NCI-H187 (cell line): ENCODE results near the gene MLLT6.

Source experiments
- DNase-seq, 2 experiments: peaks; one replicate each; lab custom pipeline; 2025; lab: John Stamatoyannopoulos, UW

The MLLT6 gene

GRCh38 chr17:38742411-38743308, 37.6 kb downstream of the MLLT6 start:
- DNase-seq, result no peak

- no peak for DNase-seq
Observed at GRCh38 chr17:38743556-38744171, 38.6 kb downstream of the MLLT6 start.

- DNase-seq, result peak; percentile 86 to 88
Observed at GRCh38 chr17:38745545-38745944, 40.5 kb downstream of the MLLT6 start.

- DNase-seq, result no peak
Observed at GRCh38 chr17:38746004-38746848, 41.2 kb downstream of the MLLT6 start.

GRCh38 chr17:38746849-38747462, 41.9 kb downstream of the MLLT6 start:
- no peak for DNase-seq

GRCh38 chr17:38747463-38748148, 42.5 kb downstream of the MLLT6 start:
- no peak for DNase-seq

GRCh38 chr17:38748149-38748891, 43.2 kb downstream of the MLLT6 start, which contains the start of gene PCGF2:
PCGF2 (minus strand) TSS chr17:38748336; CDS start chr17:38740402, 7,934 bp downstream.
- peak; percentile 88 to 89 for DNase-seq

GRCh38 chr17:38748892-38749222, 43.8 kb downstream of the MLLT6 start:
- no peak for DNase-seq

GRCh38 chr17:38749223-38750043, 44.4 kb downstream of the MLLT6 start:
- DNase-seq, result no peak

- no peak for DNase-seq
Observed at GRCh38 chr17:38750044-38750311, 44.9 kb downstream of the MLLT6 start.

- DNase-seq, result no peak
Observed at GRCh38 chr17:38750312-38751121, 45.4 kb downstream of the MLLT6 start.

- no peak for DNase-seq
Observed at GRCh38 chr17:38751144-38751807, 46.2 kb downstream of the MLLT6 start.

GRCh38 chr17:38751808-38752307, 46.8 kb downstream of the MLLT6 start:
- peak; percentile 78 to 80 for DNase-seq

- peak; percentile 92 to 99 for DNase-seq
Observed at GRCh38 chr17:38752308-38753070, 47.4 kb downstream of the MLLT6 start, which contains the start of gene PSMB3. PSMB3 (plus strand) TSS chr17:38752741; CDS start chr17:38752827, 86 bp downstream.

GRCh38 chr17:38753071-38753506, 48.0 kb downstream of the MLLT6 start:
- no peak for DNase-seq

GRCh38 chr17:38761612-38762011, 56.5 kb downstream of the MLLT6 start:
- DNase-seq, result no peak

GRCh38 chr17:38762231-38762630, 57.2 kb downstream of the MLLT6 start:
- no peak for DNase-seq
